PC-9 (cell line): ENCODE data around the gene TM9SF1. TPM values are rescaled to one million over a fixed set of nuclear protein-coding genes. Genes with fewer than 3 reads are reported as not detected.

Experiments
- BruUV-seq: library from RNA; stranded (reverse); fragments of 400-500 nt; replicated peaks from 2 replicates; lab custom pipeline; 2021; lab: Mats Ljungman, UMichigan
- CTCF ChIA-PET: fragments of 300-600 bp; sonication (Branson Sonifier 250); formaldehyde crosslinking; loops from one replicate; lab custom pipeline; 2022; ENCODE audit warnings: antibody characterized with exemption; lab: Charles Lee
- POLR2A ChIA-PET: fragments of 300-600 bp; sonication (Branson Sonifier 250); formaldehyde crosslinking; loops from one replicate; lab custom pipeline; 2022; ENCODE audit warnings: antibody characterized with exemption; ENCODE audit not compliant: unreplicated experiment; lab: Charles Lee
- DNase-seq, 2 experiments: peaks; one replicate each; pipeline versions ENCODE4 v3.0.0 to v3.0.0-alpha.2; 2015 to 2022; ENCODE audit warnings: mixed read lengths in 1 of 2
- H2AFZ ChIP-seq: fragments of 200-600 bp; sonication (generic); 2 replicates; pipeline ENCODE4 v1.8.1; 2017; ENCODE audit warnings: antibody characterized with exemption
- H3F3A ChIP-seq: fragments of 200-600 bp; sonication (generic); 2 replicates; pipeline ENCODE4 v1.8.1; 2017; ENCODE audit warnings: antibody characterized with exemption, mild to moderate bottlenecking, low read depth; ENCODE audit not compliant: insufficient read depth
- H3K27ac ChIP-seq: fragments of 200-600 bp; sonication (generic); 2 replicates; pipeline ENCODE4 v1.6.1; 2016; ENCODE audit warnings: mixed run types
- H3K27me3 ChIP-seq: fragments of 200-600 bp; sonication (generic); 2 replicates; pipeline ENCODE4 v1.6.1; 2016; ENCODE audit warnings: low read depth, mixed run types; ENCODE audit not compliant: insufficient read depth
- H3K36me3 ChIP-seq: fragments of 200-600 bp; sonication (generic); 2 replicates; pipeline ENCODE4 v1.6.1; 2016; ENCODE audit warnings: low read depth, mixed run types
- H3K4me1 ChIP-seq: fragments of 200-600 bp; sonication (generic); replicated peaks from 2 replicates; pipeline ENCODE4 v1.6.1; 2016; ENCODE audit warnings: mixed run types; ENCODE audit not compliant: insufficient read depth
- H3K4me2 ChIP-seq: fragments of 200-600 bp; sonication (generic); 2 replicates; pipeline ENCODE4 v1.6.1; 2017; ENCODE audit warnings: mixed run types
- H3K4me3 ChIP-seq: fragments of 200-600 bp; sonication (generic); 2 replicates; pipeline ENCODE4 v1.6.1; 2016; ENCODE audit warnings: mixed run types
- H3K79me2 ChIP-seq: fragments of 200-600 bp; sonication (generic); 2 replicates; pipeline ENCODE4 v1.6.1; 2017; ENCODE audit warnings: low read depth, mixed run types
- H3K9me2 ChIP-seq: fragments of 200-600 bp; sonication (generic); 2 replicates; pipeline ENCODE4 v1.8.1; 2017; ENCODE audit warnings: mild to moderate bottlenecking; ENCODE audit not compliant: insufficient read depth
- H3K9me3 ChIP-seq: fragments of 200-600 bp; sonication (generic); 2 replicates; pipeline ENCODE4 v1.8.1; 2016; ENCODE audit warnings: low read depth; ENCODE audit not compliant: insufficient read depth
- H4K20me1 ChIP-seq: fragments of 200-600 bp; sonication (generic); 2 replicates; pipeline ENCODE4 v1.8.1; 2017; ENCODE audit not compliant: insufficient read depth
- CTCF ChIP-seq: fragments of 200-600 bp; sonication (generic); conservative IDR thresholded peaks from 2 replicates; pipeline ENCODE4 v1.6.1; 2017; ENCODE audit warnings: mixed run types, antibody characterized with exemption, mild to moderate bottlenecking, moderate library complexity
- EZH2 ChIP-seq: fragments of 200-600 bp; sonication (generic); IDR thresholded peaks from 2 replicates; pipeline ENCODE4 v1.8.0; 2017; ENCODE audit warnings: antibody characterized with exemption, low read depth
- intact Hi-C: fragments of 100-400 bp; cut with micrococcal nuclease; formaldehyde crosslinking; loops from one replicate; pipeline ENCODE4 v1.10.0; 2022; ENCODE audit not compliant: unreplicated experiment
- total RNA-seq: library from RNA; stranded (reverse); gene quantifications from 2 replicates; pipeline ENCODE4 v1.2.3, GENCODE V29; 2021

Gene TM9SF1
- total RNA-seq, 1 experiment from 2014 or later: 37.3 TPM

- no peak for DNase-seq
- BruUV-seq: no TSS peak
- H3K4me2 ChIP-seq: no peak overlapping the region
- no peaks in the 10 kb centered on the region; the same call in 1 of the 2 replicates for H4K20me1 ChIP-seq
- H3K27me3 ChIP-seq: no peaks in the 10 kb centered on the region
- no peaks in the 10 kb centered on the region; the same call in 1 of the 2 replicates for H3F3A ChIP-seq
- no peak overlapping the region for H3K27ac ChIP-seq
- POLR2A ChIA-PET: no interaction called here
- no peaks in the 10 kb centered on the region for H3K4me1 ChIP-seq
- H3K9me2 ChIP-seq: no peaks in the 10 kb centered on the region
- H3K4me3 ChIP-seq: no peak overlapping the region
- no peaks in the 10 kb centered on the region for H3K79me2 ChIP-seq
- no peaks in the 10 kb centered on the region for H3K9me3 ChIP-seq
- CTCF ChIA-PET: no interaction called here
- no peaks in the 10 kb centered on the region for H3K36me3 ChIP-seq
- TF ChIP-seq EZH2 (no peak), CTCF (no peak)
- intact Hi-C loops: no loop called here
- H2AFZ ChIP-seq: no peak overlapping the region
Observed at GRCh38 chr14:24178399-24179178, 16.7 kb downstream of the TM9SF1 start.

- no peaks in the 10 kb centered on the region for H3K36me3 ChIP-seq
- no peaks in the 10 kb centered on the region for H3K9me3 ChIP-seq
- TF ChIP-seq EZH2: no peak
- BruUV-seq: no TSS peak
- intact Hi-C loops: no loop called here
- H3K27me3 ChIP-seq: no peaks in the 10 kb centered on the region
- H2AFZ ChIP-seq: no peak overlapping the region
- H3F3A ChIP-seq: no peaks in the 10 kb centered on the region; the same call in 1 of the 2 replicates
- H3K4me3 ChIP-seq: no peak overlapping the region
- no peaks in the 10 kb centered on the region for H3K9me2 ChIP-seq
- H3K27ac ChIP-seq: no peak overlapping the region
- no peaks in the 10 kb centered on the region; the same call in 1 of the 2 replicates for H4K20me1 ChIP-seq
- no peak for DNase-seq
- no peaks in the 10 kb centered on the region for H3K79me2 ChIP-seq
- H3K4me1 ChIP-seq: no peaks in the 10 kb centered on the region
- no peak overlapping the region for H3K4me2 ChIP-seq
- CTCF ChIA-PET: no interaction called here
- POLR2A ChIA-PET: no interaction called here
Observed at GRCh38 chr14:24177891-24178290, 17.4 kb downstream of the TM9SF1 start.

- no peak for TF ChIP-seq CTCF
- no peak for TF ChIP-seq EZH2
- Histone ChIP-seq H2AFZ (no peak overlapping the region), H3K79me2 (no peaks in the 10 kb centered on the region), H3F3A (no peaks in the 10 kb centered on the region; the same call in 1 of the 2 replicates), H3K27me3 (no peaks in the 10 kb centered on the region), H3K4me2 (no peak overlapping the region), H3K4me1 (no peaks in the 10 kb centered on the region), H4K20me1 (no peaks in the 10 kb centered on the region; the same call in 1 of the 2 replicates), H3K27ac (no peak overlapping the region), H3K4me3 (no peak overlapping the region), H3K36me3 (no peaks in the 10 kb centered on the region), H3K9me2 (no peaks in the 10 kb centered on the region), H3K9me3 (no peaks in the 10 kb centered on the region)
- intact Hi-C loops: no loop called here
- CTCF ChIA-PET: no interaction called here
- POLR2A ChIA-PET: no interaction called here
- DNase-seq: no peak
- BruUV-seq: no TSS peak
Observed at GRCh38 chr14:24177041-24177825, 18.0 kb downstream of the TM9SF1 start.
